HFFc6 (cell line): ENCODE data around the gene OPN1SW. TPM values are rescaled to one million over a fixed set of nuclear protein-coding genes. Genes with fewer than 3 reads are reported as not detected.

Source experiments
- DNase-seq: peaks from one replicate; pipeline ENCODE4 v3.0.0-alpha.2; 2018
- H3K27ac Mint-ChIP-seq: 2 replicates; pipeline ENCODE4 v1.8.0; 2020; ENCODE audit warnings: mild to moderate bottlenecking, mixed read lengths
- H3K27me3 Mint-ChIP-seq: 2 replicates; pipeline ENCODE4 v1.8.0; 2021; ENCODE audit warnings: mild to moderate bottlenecking, moderate library complexity, mixed read lengths; ENCODE audit not compliant: insufficient read depth
- H3K36me3 Mint-ChIP-seq: 2 replicates; pipeline ENCODE4 v1.8.0; 2021; ENCODE audit warnings: low read depth, mixed read lengths
- H3K4me1 Mint-ChIP-seq: 2 replicates; pipeline ENCODE4 v1.8.0; 2020; ENCODE audit warnings: low read depth, mixed read lengths
- H3K4me3 Mint-ChIP-seq: 2 replicates; pipeline ENCODE4 v1.8.0; 2020; ENCODE audit warnings: mild to moderate bottlenecking, moderate library complexity, mixed read lengths
- H3K9me3 Mint-ChIP-seq: 2 replicates; pipeline ENCODE4 v1.8.0; 2020; ENCODE audit warnings: mild to moderate bottlenecking, mixed read lengths
- CTCF ChIP-seq: fragments of 200-600 bp; sonication (generic); IDR thresholded peaks from 2 replicates; pipeline ENCODE4 v1.5.0; 2021; ENCODE audit warnings: antibody characterized with exemption, mild to moderate bottlenecking
- total RNA-seq, 6 experiments: library from RNA; stranded (reverse); fragmentation: NEBNext Ultra II Directional; extraction: Animal tissue kit (Norgen Biotek cat#: 25700); gene quantifications; 2 replicates in 1 of 6; 3 replicates in 5 of 6; pipeline ENCODE4 v1.2.3, GENCODE V29; 2021

The OPN1SW gene
- total RNA-seq, 6 experiments from 2014 or later = not detected

GRCh38 chr7:128737867-128738385 lies 37.7 kb downstream of the OPN1SW start:
- Mint-ChIP-seq H3K36me3 (peaks cover 30% of the 10 kb centered on the region), H3K9me3 (no peaks in the 10 kb centered on the region; the same call in 1 of the 2 replicates), H3K4me1 (peaks cover 48% of the 10 kb centered on the region), H3K27ac (peak overlapping the region; percentile 100), H3K4me3 (peak overlapping the region; percentile 99), H3K27me3 (peaks cover 20% of the 10 kb centered on the region)
- no peak for TF ChIP-seq CTCF
- peak; percentile 89 for DNase-seq

DNA sequence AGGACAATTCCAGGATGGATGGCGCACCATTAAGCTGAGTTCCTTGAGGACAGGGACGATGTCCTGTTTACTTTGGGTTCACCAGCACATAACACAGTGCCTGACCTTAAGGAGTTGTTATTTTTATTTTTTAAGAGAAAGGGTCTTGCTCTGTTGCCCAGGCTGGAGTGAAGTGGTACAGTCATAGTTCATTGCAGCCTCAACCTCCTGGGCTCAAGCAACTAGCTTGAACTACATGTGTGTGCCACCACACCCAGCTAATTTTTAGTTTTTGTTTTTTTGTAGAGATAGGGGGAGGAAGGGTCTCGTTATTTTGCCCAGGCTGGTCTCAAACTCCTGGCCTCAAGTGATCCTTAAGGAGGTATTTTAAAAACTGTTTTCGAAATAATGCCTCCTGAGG lies 38.2 kb downstream of the OPN1SW start:
- Mint-ChIP-seq H3K27ac (peak overlapping the region; percentile 100), H3K36me3 (peaks cover 28% of the 10 kb centered on the region)
- no peak for TF ChIP-seq CTCF

GRCh38 chr7:128735436-128735835 lies 40.2 kb downstream of the OPN1SW start:
- Mint-ChIP-seq H3K27me3 (peaks cover 16% of the 10 kb centered on the region), H3K4me1 (peaks cover 28% of the 10 kb centered on the region), H3K27ac (no peak overlapping the region), H3K36me3 (peaks cover 12% of the 10 kb centered on the region), H3K9me3 (no peaks in the 10 kb centered on the region; the same call in 1 of the 2 replicates), H3K4me3 (no peak overlapping the region)
- TF ChIP-seq CTCF = no peak
- no peak for DNase-seq

More for the DNA sequence above, 38.2 kb downstream of the OPN1SW start:
- Mint-ChIP-seq H3K27me3 (peaks cover 20% of the 10 kb centered on the region), H3K9me3 (no peaks in the 10 kb centered on the region; the same call in 1 of the 2 replicates), H3K4me3 (no peak overlapping the region; the same call in 1 of the 2 replicates), H3K4me1 (peaks cover 43% of the 10 kb centered on the region)
- no peak for DNase-seq

GRCh38 chr7:128734890-128735289 lies 40.7 kb downstream of the OPN1SW start:
- peaks cover 28% of the 10 kb centered on the region for H3K4me1 Mint-ChIP-seq
- no peak overlapping the region for H3K27ac Mint-ChIP-seq
- H3K27me3 Mint-ChIP-seq = peaks cover 15% of the 10 kb centered on the region
- no peak overlapping the region for H3K4me3 Mint-ChIP-seq
- H3K9me3 Mint-ChIP-seq = no peaks in the 10 kb centered on the region; the same call in 1 of the 2 replicates
- no peak for DNase-seq
- peaks cover 6% of the 10 kb centered on the region for H3K36me3 Mint-ChIP-seq
- TF ChIP-seq CTCF = no peak

DNA sequence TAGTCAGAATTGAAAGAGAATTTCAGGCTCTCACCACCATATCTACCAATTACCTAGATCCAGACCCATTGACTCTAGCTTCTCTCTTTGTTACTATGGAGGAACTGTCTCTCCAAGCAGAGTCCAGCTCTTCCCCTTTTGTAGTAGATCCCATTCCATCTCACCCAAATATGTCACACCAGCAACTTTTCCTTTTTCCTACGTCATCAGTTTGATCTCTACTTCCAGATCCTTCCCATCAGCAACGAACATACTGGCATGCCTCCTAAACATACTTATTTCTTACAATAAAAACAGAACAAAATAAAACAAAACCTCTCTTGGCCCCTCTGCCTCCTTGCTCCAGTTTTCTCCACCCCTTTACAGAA lies 42.3 kb downstream of the OPN1SW start:
- Mint-ChIP-seq H3K9me3 (no peaks in the 10 kb centered on the region; the same call in 1 of the 2 replicates), H3K4me1 (peaks cover 27% of the 10 kb centered on the region), H3K27me3 (peaks cover 3% of the 10 kb centered on the region), H3K4me3 (no peak overlapping the region), H3K36me3 (no peaks in the 10 kb centered on the region), H3K27ac (no peak overlapping the region)
- no peak for TF ChIP-seq CTCF
- DNase-seq = no peak
